Right renal pelvis (tissue), 4 donors: ENCODE data around the gene PRDM7. TPM values are rescaled to one million over a fixed set of nuclear protein-coding genes. Genes with fewer than 3 reads are reported as not detected.
"Not testable (repeated sequence)": the region's sequence is repeated elsewhere in the genome, so short reads cannot be mapped to it uniquely, and the experiment has no call there.

ENCODE experiments used
- DNase-seq, 4 donors: peaks; one replicate each; pipeline ENCODE4 v3.0.0-alpha.2; 2013; ENCODE audit warnings: low read depth in 4 of 4, low spot score in 3 of 4, missing footprints in 1 of 4
- polyA plus RNA-seq, 4 donors: library from polyadenylated mRNA; unstranded; fragments of 120-200 nt; gene quantifications; one replicate each; pipeline ENCODE4 v1.2.1, GENCODE V29; 2013; ENCODE audit not compliant: insufficient read length in 4 of 4

The PRDM7 gene
- polyA plus RNA-seq, 4 donors = 0.10 to 0.43 (median 0.26) TPM; not detected in 1

DNA sequence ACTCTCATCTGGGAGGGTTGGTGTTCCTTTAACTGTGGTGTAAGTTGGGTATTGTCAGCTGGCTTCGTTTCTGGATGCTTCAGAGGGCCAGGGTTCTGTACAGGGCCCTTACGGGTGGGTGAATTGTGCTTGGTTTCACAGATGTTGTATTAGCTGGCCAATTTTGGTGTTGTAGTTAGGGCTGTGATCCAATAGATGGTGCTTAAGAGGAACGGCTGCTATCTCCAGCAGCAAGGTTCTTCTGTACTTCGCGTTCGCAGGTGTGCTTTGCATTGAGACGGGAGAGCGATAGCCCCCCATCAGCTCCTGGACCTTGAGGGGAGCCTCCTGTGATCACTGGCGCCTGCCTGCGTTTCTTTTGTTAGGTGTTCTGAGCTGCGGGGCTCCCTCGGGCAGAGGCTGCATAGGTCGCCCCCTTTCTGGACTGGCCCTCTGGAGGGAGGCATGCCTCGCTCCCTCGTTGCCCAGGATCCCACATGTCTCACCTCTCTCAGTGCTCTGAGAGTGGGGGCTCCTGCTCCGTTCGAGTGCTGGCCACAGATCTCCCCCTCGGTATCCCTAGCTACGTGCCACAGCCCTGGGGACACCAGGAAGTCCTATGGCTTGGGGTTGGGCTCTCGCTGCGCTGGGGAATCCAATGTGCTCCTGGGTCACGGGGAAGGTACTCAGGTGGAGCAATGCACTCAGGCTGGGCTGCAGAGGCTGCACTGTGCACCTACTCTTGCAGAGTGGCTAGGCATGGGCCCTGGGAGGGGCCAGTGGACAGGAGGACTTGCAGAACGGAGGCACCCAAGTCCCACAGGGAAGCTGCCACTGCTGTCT, 837 bp upstream of the PRDM7 start:
- DNase-seq = peak in 1 of 4 donors; percentile 18

DNA sequence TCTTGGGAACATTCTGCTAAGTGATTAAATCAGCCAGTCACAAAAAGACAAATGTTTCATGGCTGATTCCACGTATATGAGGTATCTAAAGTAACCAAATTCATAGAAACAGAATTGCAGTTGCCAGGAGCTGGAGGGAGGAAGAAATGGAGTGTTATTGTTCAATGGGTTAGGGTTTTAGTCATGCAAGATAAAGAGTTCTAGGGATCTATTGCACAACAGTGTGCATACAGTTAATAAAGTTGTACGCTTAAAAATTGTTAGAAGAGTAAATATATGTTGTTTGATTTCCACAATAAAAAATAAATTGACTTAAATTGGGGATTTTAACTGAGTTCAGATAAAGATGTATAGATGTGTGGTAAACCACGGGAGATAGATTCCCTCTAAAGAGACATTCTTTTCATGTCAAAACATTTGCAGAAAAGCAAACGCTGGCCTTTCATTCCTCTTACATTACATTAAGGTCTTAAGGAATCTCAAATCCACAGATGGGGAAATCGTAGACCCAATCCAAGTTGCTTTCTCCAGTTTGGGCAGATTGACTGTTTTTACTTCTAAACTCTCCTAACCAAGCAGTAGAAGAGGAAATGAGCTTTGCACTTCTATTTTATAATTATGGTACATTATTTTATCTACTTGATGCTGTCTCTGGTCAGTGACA, 4.6 kb downstream of the PRDM7 start:
- DNase-seq = no peak

DNA sequence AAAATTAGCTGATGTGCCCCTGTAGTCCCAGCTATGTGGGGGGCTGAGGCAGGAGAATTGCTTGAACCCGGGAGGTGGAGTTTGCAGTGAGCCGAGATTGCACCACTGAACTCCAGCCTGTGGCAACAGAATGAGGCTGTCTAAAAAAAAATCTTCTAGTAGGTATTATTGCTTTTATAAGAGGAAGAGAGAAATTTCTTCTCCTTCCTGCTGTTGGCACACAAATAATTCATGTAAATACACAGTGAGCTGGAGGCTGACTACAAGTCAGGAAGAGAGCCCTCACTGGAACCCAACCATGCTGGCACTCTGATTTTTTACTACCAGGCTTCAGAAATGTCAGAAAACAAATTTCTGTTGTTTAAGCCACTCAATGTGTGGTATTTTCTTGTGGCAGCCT, 6.7 kb downstream of the PRDM7 start:
- DNase-seq = no peak

DNA sequence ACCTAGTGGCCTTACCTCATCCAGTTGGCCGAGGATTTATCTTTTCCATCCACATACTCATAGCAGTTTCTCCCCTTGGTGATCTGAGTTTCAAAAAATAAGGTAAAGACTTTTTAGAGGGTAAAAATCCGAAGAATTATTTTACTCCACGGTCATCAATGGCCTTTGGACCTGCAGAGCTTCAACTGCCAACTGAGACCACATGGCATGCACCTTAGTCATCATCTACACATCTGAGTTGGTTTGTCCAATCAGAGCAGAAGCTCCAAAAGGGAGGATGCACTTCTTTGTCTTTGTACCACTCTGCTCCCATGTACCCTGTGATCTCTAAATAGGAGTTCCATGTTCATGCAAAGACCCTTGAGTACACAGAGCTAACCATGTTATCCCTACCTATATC, 15.7 kb downstream of the PRDM7 start:
- DNase-seq = no peak

DNA sequence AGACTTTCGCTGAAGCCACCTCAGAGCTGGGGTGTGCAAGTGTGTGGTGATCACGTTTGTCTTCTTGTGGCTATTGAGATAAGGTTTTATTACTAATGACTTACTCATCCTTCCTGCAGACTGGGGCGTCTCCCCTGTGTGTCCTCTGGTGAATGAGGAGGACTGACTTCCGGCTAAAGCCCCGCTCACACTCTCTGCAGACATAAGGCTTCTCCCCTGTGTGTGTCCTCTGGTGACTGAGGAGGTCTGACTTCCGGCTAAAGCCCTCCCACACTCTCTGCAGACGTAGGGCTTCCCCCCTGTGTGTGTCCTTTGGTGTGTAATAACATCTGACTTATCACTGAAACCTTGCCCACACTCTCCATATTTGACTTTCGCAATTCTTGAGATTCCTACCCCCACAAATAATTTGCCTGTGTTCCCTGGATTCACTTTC, 19.4 kb downstream of the PRDM7 start:
- DNase-seq = no peak

GRCh38 chr16:90056521-90056920, 20.6 kb downstream of the PRDM7 start:
- DNase-seq = not testable (repeated sequence)

- no peak for DNase-seq
These were observed 21.8 kb downstream of the PRDM7 start for GRCh38 chr16:90055371-90055770.

DNA sequence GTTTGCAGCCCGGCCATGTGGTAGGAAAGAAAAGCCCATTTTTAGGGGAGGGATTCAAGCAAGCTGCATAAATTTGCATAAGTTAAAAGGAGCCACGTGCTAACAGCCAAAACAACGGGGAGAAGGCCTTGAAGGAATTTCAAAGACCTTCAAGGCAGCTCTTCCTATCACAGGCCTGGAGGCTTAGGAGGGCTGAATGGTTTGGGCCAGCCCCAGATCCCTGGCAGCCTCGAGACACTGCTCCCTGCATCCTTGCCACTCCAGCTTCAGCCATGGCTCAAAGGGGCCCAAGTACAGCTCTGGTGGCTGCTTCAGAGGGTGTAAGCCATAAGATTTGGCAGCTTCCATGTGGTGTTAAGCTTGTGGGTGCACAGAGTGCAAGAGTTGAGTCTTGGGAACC, 22.6 kb downstream of the PRDM7 start:
- DNase-seq = no peak

DNA sequence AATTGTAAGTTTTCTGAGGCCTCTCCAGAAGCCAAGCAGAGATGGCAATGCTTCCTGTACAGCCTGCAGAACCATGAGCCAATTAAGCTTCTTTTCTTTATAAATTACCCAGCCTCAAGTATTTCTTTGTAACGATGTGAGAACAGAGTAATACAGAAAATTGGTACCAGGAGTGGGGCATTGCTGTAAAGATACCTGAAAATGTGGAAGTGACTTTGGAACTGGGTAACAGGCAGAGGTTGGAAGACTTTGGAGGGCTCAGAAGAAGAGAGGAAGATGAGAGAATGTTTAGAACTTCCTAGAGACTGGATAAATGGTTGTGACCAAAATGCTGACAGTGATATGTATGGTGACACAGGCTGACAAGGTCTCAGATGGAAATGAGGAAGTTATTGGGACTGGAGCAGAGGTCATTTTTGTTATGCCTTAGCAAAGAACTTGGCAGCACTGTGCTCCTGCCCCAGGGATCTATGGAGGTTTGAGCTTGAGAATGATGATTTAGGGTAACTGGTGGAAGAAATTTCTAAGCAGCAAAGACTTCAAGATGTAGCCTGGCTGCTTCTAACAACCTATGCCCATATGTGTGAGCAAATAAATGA, 23.1 kb downstream of the PRDM7 start:
- DNase-seq = no peak

- no peak for DNase-seq
These were observed 26.2 kb downstream of the PRDM7 start for GRCh38 chr16:90050969-90051368.

DNA sequence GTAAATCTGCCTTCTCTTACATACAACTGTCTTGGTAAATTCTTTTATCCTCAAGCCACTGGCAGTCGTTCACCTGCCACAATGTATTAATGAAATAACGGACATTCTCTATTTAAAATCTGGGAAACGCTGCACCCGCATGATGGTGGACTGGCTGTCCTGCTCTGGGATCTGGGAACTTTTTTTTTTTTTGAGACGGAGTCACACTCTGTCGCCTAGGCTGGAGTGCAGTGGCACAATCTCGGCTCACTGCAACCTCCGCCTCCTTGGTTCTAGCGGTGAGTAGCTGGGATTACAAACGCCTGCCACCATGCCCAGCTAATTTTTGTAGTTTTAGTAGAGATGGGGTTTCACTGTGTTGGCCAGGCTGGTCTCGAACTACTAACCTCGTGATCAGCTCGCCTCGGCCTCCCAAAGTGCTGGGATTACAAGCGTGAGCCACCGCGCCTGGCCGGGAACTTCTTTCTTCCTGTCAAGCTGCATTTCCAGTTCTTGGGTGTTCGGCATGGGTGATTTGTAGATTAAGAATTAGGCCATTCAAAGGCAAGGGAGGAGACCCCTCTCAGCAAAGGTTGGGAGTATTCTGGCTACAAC, 28.3 kb downstream of the PRDM7 start:
- no peak for DNase-seq

GRCh38 chr16:90048347-90048722, 28.8 kb downstream of the PRDM7 start:
- DNase-seq = no peak

DNA sequence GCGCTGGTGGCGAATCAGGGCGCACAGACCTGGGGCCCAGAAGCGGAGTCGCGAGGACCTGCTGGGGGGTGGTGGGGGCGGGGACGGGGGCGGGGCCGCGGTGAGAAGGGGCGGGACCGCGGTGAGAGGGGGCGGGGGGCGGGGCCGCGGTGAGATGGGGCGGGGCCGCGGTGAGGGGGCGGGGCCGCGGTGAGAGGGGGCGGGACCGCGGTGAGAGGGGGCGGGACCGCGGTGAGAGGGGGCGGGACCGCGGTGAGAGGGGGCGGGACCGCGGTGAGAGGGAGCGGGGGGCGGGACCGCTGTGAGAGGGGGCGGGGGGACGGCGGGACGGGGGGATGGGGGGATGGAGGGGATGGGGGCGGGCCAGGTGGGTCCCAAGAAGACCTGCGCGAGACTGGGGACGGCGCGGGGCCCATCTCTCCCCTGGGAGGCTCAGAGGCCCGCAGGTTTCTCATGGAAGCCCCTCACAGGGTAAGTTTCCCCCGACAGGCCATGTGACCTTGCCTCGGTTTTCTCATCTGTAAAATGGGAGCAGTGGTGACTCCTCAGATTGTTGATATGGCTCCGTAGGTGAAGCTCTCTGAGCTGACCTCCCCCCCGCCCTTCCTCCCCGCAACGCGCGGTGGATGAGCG, 29.3 kb downstream of the PRDM7 start:
- DNase-seq = no peak

GRCh38 chr16:90046971-90047713, 30.0 kb downstream of the PRDM7 start:
- DNase-seq = peak in 1 of 4 donors; percentile 54

- DNase-seq = peak in 2 of 4 donors; percentile 59 to 68
These were observed 30.8 kb downstream of the PRDM7 start for GRCh38 chr16:90046122-90046970.

- DNase-seq = no peak
These were observed 33.0 kb downstream of the PRDM7 start for GRCh38 chr16:90044111-90044551.

DNA sequence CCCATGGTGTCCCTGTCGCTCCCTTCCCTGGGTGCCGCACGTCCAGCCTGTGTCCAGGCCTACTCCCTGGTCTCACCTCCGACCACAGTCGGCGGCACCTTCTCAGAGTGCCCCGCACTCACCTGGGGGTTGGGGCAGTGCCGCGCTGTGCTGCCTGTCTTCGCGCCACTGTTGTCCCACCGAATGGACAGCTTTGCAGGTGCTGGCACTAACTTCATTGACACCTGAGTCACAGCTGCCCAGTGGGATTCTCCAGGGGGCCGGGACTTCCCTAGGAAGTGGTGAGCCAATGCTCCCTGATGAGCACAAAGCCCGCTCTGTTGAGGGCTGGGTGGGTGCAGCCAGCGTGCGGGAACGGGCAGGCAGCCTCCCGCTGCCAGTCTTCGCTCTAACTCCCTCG, 33.6 kb downstream of the PRDM7 start:
- DNase-seq = no peak

- DNase-seq = no peak
These were observed 34.1 kb downstream of the PRDM7 start for GRCh38 chr16:90042946-90043514.
